HT-29 (cell line): ENCODE results near the gene PNMA8B. TPM values are rescaled to one million over a fixed set of nuclear protein-coding genes. Genes with fewer than 3 reads are reported as not detected.
"Not testable (repeated sequence)": the region's sequence is repeated elsewhere in the genome, so short reads cannot be mapped to it uniquely, and the experiment has no call there.

Experiments
- DNase-seq: peaks from one replicate; pipeline ENCODE4 v3.0.0-alpha.2; 2015; ENCODE audit warnings: low spot score
- total RNA-seq: library from RNA; depleted of rRNA; stranded (reverse); fragments of >200 nt; shearing (Covaris generic); gene quantifications from 2 replicates; pipeline ENCODE4 v1.2.3, GENCODE V29; 2014; rRNA removed

The PNMA8B gene
- total RNA-seq, result not detected in 2 replicates

- DNase-seq, result no peak
These were observed at the start of gene PNMA8B for GRCh38 chr19:46495786-46496099. Gene PNMA8B, minus strand, starts transcription at chr19:46495867. Its CDS starts 402 bp downstream, at chr19:46495465.

DNA sequence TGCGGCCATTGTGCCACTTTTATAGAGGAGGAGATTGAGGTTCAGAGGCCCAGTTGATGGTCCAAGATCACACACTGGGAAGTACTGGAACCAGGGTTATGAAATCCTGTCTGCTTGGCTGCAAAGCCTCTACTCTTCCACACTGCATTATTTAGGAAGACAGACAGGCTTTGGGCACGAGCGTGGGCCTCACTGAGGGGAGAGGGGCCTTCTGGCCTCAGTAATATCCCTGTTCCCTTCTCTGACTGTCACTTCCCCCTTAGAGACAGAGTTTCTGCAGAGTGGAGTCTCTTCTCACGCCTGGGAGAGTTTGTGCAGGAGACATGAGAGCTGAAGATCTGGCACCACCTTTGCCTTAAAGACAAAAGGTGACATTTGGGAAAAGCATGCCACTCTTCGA is 49.0 kb upstream of the PNMA8B start:
- DNase-seq, result no peak

DNA sequence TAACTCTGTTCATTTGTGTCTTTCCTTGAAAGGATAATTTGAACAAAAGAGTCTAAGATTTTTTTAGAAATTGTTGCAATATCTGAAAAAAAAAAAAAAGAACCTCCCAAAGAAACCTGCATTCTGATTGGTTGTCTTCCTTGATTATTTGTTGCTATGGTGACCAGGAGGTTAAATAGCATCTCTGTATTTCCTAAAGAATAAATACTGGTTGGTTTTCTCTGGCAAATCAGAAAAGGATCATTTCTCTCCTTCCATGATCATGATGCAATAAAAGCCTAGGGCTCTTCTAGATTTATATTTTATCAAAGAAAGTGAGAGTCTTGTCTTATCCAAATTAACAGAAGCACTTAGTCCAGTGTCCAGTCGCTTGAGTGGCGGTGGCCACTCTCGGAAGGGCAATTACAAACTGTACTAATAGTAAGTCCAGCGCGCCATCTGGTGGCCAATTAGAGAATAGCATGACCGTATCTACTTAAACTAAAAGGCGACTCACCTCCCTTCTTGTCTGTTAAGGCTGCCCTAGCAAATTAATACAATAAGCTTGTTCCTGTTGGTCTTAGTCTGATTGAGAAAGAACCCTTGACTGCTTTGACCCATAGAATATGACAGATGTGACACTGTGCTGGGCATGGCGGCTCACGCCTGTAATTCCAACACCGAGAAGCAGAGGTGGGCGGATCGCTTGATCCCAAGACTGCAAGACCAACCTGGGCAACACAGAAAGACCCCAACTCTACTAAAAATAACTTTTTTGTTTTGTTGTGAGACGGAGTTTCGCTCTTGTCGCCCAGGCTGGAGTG is 47.0 kb upstream of the PNMA8B start:
- peak; percentile 100 for DNase-seq

DNA sequence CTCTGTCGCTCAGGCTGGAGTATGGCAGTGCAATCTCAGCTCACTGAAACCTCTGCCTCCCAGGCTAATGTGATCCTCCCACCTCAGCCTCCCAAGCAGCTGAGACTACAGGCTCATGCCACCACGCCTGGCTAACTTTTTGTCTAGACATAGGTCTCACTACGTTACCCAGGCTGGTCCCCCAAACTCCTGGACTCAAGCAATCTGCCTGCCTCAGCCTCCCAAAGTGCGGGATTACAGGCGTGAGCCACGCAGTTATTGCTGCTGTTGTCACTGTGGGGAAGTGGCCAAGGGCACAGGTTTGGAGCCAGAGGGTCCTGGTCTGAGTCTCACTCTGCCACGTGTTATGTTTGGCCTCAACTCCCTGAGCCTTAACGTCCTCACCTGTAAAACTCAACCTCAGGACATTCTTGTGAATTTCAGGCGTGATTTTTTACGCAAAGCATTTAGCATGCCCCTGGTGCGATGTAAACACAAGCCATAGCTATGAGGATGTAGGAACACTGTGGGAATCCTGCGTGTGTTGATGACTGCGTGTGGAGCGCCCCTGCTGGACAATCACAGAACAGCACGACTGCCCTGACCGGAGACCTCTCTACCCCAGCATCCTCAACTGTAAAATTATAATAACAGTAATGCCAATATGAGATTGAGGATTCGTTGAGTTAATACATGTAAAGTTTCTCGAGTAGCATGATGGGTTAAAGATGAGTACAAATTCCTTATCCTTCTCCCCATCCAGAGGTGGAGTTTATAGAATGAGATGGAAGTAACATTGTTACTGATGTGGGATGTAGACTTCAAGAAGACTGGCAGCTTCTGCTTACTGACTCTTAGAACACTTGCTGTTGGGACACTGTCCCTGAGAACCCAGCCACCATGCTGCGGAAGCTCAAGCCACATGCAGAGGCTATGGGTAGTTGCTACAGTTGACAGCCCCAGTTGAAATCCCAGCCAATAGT is 41.8 kb upstream of the PNMA8B start:
- peak; percentile 80 for DNase-seq

DNA sequence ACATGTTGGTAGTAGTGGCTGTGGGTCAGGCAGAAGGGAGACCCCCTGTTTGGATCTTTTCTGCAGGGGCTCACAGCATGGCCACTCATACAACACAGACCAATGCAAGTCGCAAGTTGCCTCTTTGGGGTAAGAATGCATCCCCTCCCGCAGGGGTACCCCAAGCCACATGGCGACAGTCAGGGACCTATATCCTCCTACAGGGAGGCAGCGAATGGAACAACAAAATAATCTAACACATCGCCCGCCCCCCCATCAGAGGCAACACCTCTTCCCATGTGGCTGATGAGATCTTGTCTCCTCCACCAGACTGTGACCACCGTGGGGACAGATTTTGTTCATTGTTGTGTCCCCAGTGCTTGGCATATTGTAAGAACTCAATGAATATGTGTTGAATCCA is 40.7 kb upstream of the PNMA8B start:
- DNase-seq, result no peak

- no peak for DNase-seq
These were observed 38.0 kb upstream of the PNMA8B start for GRCh38 chr19:46533621-46534081.

- no peak for DNase-seq
These were observed 37.5 kb upstream of the PNMA8B start for GRCh38 chr19:46533078-46533620.

GRCh38 chr19:46530636-46531035 is 35.0 kb upstream of the PNMA8B start:
- no peak for DNase-seq

DNA sequence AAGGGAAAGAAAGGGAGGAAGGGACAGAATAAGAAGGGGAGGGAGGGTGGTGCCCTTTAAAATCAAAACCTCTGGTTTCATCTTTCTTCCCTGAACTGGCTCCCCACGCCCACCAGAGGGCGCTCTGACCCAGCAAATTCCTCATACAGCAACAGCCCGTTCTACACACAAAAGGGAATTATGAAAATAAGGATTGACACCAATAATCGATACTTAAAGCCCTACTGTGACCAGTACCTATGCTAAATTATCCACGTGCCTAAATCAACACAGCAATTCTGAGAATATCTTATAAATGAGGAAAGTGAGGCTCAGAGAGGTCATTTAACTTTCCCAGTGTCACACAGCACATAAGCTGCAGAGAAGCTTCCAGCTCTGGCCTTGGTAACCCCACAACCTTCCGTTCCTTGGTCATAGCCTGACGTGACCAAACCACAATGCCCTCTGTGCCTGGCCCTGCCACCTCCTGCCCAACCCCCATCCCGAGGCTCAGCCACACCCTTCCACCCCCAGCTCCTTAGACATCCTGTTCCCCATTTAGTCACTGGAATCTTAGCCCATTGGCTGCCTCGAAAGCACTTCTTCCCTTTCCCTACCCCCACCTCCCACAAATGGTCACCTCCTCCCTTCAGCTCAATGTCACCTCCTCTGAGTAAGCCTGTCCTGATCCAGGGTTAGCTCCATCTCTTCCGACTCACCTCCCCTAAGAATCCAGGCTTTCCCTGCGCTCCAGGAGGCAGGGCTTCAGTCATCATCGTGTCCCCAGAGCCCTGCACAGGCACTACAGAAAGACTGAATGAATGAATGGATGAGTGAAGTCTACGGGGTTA is 34.2 kb upstream of the PNMA8B start:
- peak; percentile 84 for DNase-seq

GRCh38 chr19:46528601-46529590 is 33.2 kb upstream of the PNMA8B start:
- no peak for DNase-seq

DNA sequence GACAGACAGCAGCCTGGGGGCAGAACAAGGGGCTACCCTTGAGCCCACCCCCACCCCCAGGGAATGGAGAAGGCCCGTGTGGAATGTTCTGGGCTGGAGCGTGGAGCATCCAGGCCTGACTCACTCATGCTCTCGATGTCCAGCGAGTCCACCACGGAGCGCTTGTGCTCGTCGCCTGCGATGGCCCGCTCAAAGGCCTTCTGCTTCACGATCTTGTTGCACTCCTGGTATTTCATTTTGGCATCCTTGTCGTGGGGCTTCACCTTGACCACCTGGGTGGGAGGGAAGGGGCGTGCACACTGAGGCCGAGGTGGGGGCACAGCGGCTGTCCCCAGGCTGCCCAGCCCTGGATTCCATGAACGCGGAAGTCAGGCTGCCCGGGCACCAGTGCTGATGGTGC is 31.1 kb upstream of the PNMA8B start:
- DNase-seq, result not testable (repeated sequence)

DNA sequence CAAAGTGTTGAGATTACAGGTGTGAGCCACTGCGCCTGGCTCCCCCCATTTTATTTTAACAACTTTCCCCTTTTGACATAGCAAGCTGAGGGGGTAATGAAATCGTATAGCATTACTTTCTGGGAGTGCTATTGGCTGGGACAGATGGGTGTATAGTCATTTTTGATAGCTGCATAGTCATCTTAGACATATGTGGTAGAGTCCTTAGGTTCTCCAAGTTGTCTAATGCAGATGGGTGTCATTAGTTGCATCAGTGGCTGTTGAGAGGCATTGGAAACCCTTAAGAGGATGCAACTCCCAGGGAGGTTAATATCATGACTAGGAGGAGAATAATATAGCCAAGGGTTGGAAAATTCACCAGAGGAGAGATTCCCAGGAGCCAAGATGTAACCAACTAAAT is 28.6 kb upstream of the PNMA8B start:
- no peak for DNase-seq

- not testable (repeated sequence) for DNase-seq
These were observed 27.3 kb upstream of the PNMA8B start for GRCh38 chr19:46522988-46523387.

GRCh38 chr19:46521241-46521868 is 25.7 kb upstream of the PNMA8B start:
- no peak for DNase-seq

DNA sequence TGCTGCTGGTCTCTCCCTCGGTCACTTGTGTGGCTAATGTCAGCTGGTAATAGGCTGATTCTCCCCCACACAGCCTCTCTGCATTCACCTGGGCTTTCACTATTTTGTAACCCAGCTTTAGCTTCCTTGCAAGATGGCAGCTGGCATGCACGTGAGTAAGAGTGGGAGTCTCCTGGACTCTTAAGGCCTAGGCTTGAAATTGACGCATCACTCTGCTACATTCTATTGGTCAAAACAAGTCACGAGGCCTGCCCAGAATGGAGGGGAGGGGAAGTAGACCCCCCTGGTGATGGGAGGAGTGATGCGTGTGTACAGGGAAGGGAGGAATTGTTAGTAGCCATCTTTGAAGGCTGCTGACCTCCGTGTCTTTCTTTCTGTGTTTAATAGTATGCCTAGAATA is 24.9 kb upstream of the PNMA8B start:
- no peak for DNase-seq

DNA sequence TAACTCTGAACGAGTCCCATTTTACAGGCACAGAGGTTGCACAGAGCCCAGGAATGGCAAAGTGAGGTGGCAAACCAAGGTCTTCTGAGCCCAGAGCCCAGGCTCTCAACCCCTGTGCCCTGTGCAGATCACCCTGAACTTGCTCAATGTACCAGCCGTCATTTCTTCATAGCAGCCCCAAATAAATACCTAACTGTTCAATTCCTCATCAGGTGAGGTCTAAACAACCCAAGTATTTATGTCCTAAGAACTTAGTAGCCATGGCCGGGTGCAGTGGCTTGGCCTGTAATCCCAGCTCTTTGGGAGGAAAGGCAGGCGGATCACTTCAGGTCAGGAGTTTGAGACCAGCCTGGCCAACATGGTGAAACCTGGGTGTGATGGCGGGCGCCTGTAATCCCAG is 21.8 kb upstream of the PNMA8B start:
- DNase-seq, result no peak

DNA sequence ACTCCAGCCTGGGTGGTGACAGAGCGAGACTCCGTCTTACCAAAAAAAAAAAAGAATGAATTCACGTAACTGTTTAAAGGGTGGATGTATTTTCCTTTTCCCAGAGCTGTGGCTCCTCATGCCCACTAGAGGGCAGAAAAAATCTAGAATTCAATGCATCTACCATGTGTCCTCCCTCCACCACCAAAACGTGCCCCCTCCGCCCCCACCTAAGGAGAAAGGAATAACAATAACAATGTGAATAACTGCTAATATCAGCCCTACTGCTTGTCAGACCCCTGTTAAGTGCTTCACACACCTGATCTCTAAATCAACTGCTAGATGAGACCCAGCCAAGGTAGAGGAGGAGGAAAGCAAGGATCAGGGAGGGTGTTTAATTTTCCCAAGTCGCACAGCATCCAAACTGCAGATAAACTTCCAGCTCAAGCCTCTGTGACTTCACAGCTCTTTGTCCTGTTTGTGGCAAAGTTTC is 20.2 kb upstream of the PNMA8B start:
- peak; percentile 63 for DNase-seq

GRCh38 chr19:46515290-46515609 is 19.6 kb upstream of the PNMA8B start:
- peak; percentile 12 for DNase-seq

- DNase-seq, result no peak
These were observed 19.1 kb upstream of the PNMA8B start for GRCh38 chr19:46514589-46515289.
